ENCODE results near the gene GRAP2.

DNA sequence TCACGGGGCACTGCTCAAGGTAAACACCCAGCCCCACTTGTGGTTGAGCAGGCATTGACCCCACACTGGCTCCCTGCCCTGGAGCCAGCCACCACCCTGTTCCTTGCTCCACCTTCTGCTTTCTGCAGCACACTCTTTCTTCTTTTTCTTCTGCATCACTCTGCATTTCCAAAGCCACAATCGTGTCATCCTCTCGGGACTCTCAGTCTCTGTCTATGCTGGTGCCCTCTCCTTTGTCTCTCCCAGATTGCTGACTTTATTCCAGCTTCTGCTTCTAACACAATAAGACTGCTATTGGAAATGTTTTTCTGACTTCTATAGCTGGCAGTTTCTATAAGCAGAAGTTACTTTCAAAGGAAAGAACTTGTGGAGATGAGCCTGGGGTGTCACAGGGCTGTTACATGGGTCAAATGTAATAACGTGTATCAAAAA, 14.4 kb downstream of the GRAP2 start:
- TF ChIP-seq, protein P1, sequence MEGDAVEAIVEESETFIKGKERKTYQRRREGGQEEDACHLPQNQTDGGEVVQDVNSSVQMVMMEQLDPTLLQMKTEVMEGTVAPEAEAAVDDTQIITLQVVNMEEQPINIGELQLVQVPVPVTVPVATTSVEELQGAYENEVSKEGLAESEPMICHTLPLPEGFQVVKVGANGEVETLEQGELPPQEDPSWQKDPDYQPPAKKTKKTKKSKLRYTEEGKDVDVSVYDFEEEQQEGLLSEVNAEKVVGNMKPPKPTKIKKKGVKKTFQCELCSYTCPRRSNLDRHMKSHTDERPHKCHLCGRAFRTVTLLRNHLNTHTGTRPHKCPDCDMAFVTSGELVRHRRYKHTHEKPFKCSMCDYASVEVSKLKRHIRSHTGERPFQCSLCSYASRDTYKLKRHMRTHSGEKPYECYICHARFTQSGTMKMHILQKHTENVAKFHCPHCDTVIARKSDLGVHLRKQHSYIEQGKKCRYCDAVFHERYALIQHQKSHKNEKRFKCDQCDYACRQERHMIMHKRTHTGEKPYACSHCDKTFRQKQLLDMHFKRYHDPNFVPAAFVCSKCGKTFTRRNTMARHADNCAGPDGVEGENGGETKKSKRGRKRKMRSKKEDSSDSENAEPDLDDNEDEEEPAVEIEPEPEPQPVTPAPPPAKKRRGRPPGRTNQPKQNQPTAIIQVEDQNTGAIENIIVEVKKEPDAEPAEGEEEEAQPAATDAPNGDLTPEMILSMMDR (IDR thresholded peaks at IDR 0.05): no peak
- no peak for TF ChIP-seq POLR2A (IDR thresholded peaks at IDR 0.05)

All from uterus (tissue), 2 donors.